ENCODE results near the gene RCSD1. TPM values are rescaled to one million over a fixed set of nuclear protein-coding genes. Genes with fewer than 3 reads are reported as not detected.

RCSD1 gene
- total and polyA plus RNA-seq, 7 donors, result 3.9 to 34.2 (median 13.7) TPM

DNA sequence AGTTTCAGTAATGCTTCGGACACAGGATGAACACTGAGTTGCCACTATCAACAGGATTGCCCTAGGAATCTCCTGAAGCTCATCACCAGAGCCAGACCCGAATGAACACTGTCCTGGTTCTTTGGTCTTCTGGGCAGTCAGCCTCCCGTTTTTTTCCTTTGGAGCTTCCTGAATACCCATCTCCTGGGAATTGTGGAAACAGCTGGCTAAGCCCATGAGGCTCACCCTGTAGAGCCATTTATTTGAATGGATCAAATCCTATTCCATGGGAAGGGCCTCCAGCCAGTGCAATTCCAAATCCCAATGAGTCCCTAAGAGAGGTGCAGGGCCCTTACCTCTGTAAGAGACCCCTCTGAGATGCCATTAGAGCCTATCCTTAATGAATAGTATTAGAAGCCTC lies 5.9 kb downstream of the RCSD1 start:
- intact Hi-C loops (cut with DNase I), result loop anchor here in 1 of 2 donors (2.0 kb wide), 1 partner anchor 15 kb away; no protein-coding TSS in a partner anchor
- H3K36me3 ChIP-seq (ENCODE audit: insufficient read depth in 1 of 2, low read depth in 1 of 2), result peaks cover 2 to 12% of the 10 kb centered on the region in 2 donors
- H3K9me3 ChIP-seq, result no peaks in the 10 kb centered on the region
- H3K27ac ChIP-seq, result peak overlapping the region; percentile 97
- TF ChIP-seq, protein P1, sequence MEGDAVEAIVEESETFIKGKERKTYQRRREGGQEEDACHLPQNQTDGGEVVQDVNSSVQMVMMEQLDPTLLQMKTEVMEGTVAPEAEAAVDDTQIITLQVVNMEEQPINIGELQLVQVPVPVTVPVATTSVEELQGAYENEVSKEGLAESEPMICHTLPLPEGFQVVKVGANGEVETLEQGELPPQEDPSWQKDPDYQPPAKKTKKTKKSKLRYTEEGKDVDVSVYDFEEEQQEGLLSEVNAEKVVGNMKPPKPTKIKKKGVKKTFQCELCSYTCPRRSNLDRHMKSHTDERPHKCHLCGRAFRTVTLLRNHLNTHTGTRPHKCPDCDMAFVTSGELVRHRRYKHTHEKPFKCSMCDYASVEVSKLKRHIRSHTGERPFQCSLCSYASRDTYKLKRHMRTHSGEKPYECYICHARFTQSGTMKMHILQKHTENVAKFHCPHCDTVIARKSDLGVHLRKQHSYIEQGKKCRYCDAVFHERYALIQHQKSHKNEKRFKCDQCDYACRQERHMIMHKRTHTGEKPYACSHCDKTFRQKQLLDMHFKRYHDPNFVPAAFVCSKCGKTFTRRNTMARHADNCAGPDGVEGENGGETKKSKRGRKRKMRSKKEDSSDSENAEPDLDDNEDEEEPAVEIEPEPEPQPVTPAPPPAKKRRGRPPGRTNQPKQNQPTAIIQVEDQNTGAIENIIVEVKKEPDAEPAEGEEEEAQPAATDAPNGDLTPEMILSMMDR (IDR thresholded peaks at IDR 0.05), result no peak
- no peaks in the 10 kb centered on the region for H3K27me3 ChIP-seq (ENCODE audit: insufficient read depth in 3 of 3, low read length in 2 of 3)
- H3K4me3 ChIP-seq, result peak overlapping the region; percentile 40
- 27 to 41% (median 36%) methylated on average over 3 of the region's 3 CpGs for WGBS, 3 donors
- ATAC-seq (peak in 2 of 4 donors; percentile 1 to 5), DNase-seq (no peak)
- H3K4me1 ChIP-seq, result peaks cover 64% of the 10 kb centered on the region

DNA sequence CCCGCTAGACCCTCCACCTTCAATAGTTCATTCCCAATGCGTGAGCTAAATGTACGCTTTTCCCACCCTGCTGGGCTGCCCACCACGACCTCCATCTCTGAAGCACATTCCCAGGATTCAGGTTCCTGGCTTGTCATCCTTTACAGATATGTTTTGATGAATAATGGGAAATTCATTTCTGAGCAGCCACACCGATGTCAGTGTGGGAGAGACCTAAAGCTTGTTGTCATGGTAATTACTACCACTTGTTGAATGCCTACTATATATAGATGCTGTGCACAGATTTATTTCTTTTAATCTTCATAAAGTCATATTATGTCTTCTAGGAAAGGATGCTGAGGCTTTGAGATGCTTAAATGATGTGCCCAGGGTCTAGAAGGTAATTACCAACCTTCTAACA lies 8.0 kb downstream of the RCSD1 start:
- 50 to 72% (median 72%) methylated on average over 5 of the region's 5 CpGs for WGBS, 3 donors
- Histone ChIP-seq H3K27me3 (ENCODE audit: insufficient read depth in 3 of 3, low read length in 2 of 3) (no peaks in the 10 kb centered on the region), H3K27ac (no peak overlapping the region), H3K36me3 (ENCODE audit: insufficient read depth in 1 of 2, low read depth in 1 of 2) (peaks cover 4 to 15% of the 10 kb centered on the region in 2 donors), H3K4me3 (no peak overlapping the region), H3K4me1 (peaks cover 57% of the 10 kb centered on the region), H3K9me3 (no peaks in the 10 kb centered on the region)
- DNase-seq (no peak), ATAC-seq (no peak)
- TF ChIP-seq, protein P1 (IDR thresholded peaks at IDR 0.05), result no peak
- intact Hi-C loops (cut with DNase I), result no loop called here

DNA sequence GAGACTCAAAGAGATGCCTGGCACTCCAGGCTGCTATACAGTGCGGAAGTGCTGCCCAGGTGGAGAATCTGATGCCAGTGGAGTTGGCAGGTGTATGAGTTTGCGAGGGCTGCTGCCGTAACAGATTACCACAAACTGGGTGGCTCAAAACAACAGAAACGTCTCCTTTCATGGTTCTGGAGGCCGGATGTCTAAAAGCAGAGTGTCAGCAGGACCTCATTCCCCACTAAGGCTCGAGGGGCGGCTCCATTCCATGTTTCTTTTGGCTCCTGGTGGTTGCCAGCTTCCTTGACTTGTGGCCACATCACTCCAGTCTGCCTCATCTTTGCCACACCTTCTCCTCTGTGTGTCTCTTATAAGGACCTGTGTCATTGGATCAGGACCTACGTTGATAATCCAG lies 10.0 kb downstream of the RCSD1 start:
- Histone ChIP-seq H3K27me3 (ENCODE audit: insufficient read depth in 3 of 3, low read length in 2 of 3) (no peaks in the 10 kb centered on the region), H3K27ac (no peak overlapping the region), H3K36me3 (ENCODE audit: insufficient read depth in 1 of 2, low read depth in 1 of 2) (peaks cover 4 to 15% of the 10 kb centered on the region in 2 donors), H3K4me1 (peaks cover 51% of the 10 kb centered on the region), H3K4me3 (no peak overlapping the region), H3K9me3 (no peaks in the 10 kb centered on the region)
- TF ChIP-seq, protein P1 (IDR thresholded peaks at IDR 0.05), result no peak
- no peak for DNase-seq
- 76 to 89% (median 78%) methylated on average over 8 of the region's 8 CpGs for WGBS, 3 donors
- ATAC-seq, result no peak
- intact Hi-C loops (cut with DNase I), result no loop called here

DNA sequence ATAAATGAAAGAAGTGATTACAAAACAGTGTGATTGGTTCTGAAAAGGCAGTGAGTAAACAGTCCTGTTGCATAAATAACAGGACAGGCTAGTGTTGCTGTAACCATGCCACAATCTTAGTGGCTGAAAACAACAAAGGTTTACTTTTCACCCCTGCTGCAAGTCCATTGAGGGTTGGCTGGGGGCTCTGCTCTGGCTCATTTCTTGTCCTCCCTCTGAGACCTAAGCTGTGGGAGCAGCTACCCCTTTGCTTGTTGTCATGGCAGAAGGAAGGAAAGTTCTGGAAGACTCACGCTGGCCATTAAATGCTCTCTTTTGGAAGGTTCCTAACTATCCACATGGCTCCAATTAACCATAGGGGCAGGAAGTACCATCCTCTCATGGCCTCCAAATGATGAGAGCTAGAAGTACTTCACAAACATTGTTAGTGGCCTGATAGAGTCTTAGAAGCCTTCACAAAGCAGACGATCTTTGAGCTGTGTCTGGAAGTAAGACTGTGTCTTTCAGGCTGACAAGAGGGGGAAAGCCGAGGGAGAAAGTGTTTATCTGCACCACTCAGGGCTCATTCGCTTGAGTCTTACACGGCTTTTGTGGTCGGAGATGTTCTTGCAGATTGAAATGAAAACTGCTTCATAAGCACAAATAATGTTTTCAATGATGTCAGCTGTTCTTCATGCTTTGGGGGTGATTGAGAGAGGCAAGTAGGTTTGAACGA lies 11.9 kb downstream of the RCSD1 start:
- Histone ChIP-seq H3K4me1 (peaks cover 32% of the 10 kb centered on the region), H3K27me3 (ENCODE audit: insufficient read depth in 3 of 3, low read length in 2 of 3) (no peaks in the 10 kb centered on the region), H3K36me3 (ENCODE audit: insufficient read depth in 1 of 2, low read depth in 1 of 2) (peaks cover 4 to 15% of the 10 kb centered on the region in 2 donors), H3K27ac (no peak overlapping the region), H3K9me3 (no peaks in the 10 kb centered on the region), H3K4me3 (no peak overlapping the region)
- DNase-seq (no peak), ATAC-seq (no peak)
- TF ChIP-seq, protein P1 (IDR thresholded peaks at IDR 0.05), result no peak
- whole genome bisulfite sequencing, 3 donors, result 62 to 85% (median 72%) methylated on average over 7 of the region's 7 CpGs
- intact Hi-C loops (cut with DNase I), result no loop called here

DNA sequence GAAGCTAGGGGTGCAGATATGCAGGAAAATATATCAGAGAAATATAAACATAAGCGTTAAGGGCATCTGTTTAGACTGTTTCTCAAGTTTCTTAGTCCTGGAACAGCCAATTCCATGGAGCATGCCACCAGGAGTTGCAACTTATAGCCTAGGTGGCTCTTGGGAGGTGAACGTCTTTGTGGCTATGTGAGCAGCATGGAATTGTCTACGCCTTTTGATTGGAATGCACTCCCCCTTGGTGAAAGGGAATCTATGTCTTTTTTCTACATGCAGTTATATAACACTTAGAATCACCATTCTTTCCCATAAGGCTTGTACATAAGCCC lies 12.4 kb downstream of the RCSD1 start:
- intact Hi-C loops (cut with DNase I), result no loop called here
- DNase-seq (no peak), ATAC-seq (no peak)
- TF ChIP-seq, protein P1 (IDR thresholded peaks at IDR 0.05), result no peak
- H3K4me3 ChIP-seq, result no peak overlapping the region
- peaks cover 29% of the 10 kb centered on the region for H3K4me1 ChIP-seq
- H3K9me3 ChIP-seq, result no peaks in the 10 kb centered on the region
- peaks cover 4 to 15% of the 10 kb centered on the region in 2 donors for H3K36me3 ChIP-seq (ENCODE audit: insufficient read depth in 1 of 2, low read depth in 1 of 2)
- H3K27me3 ChIP-seq (ENCODE audit: insufficient read depth in 3 of 3, low read length in 2 of 3), result no peaks in the 10 kb centered on the region
- no peak overlapping the region for H3K27ac ChIP-seq
- WGBS, 3 donors, result 50 to 70% (median 63%) methylated on average over 3 of the region's 3 CpGs
